22Rv1 (cell line): ENCODE data around the gene TENM4.

Experiments used
- H3K27ac ChIP-seq: fragments of 450-650 bp; 2 replicates; pipeline ENCODE4 v1.5.1; 2017
- ZFX ChIP-seq: fragments of 450-650 bp; IDR thresholded peaks from 2 replicates; pipeline ENCODE4 v1.6.1; 2017; ENCODE audit warnings: antibody characterized with exemption, borderline replicate concordance
- TF ChIP-seq, protein P1 (sequence below): fragments of 450-650 bp; IDR thresholded peaks from 2 replicates; pipeline ENCODE4 v1.5.1; 2017; ENCODE audit warnings: mild to moderate bottlenecking

Gene TENM4

GRCh38 chr11:78931891-78932290 is 508.9 kb downstream of the TENM4 start:
- H3K27ac ChIP-seq = no peak overlapping the region
- TF ChIP-seq, protein P1, sequence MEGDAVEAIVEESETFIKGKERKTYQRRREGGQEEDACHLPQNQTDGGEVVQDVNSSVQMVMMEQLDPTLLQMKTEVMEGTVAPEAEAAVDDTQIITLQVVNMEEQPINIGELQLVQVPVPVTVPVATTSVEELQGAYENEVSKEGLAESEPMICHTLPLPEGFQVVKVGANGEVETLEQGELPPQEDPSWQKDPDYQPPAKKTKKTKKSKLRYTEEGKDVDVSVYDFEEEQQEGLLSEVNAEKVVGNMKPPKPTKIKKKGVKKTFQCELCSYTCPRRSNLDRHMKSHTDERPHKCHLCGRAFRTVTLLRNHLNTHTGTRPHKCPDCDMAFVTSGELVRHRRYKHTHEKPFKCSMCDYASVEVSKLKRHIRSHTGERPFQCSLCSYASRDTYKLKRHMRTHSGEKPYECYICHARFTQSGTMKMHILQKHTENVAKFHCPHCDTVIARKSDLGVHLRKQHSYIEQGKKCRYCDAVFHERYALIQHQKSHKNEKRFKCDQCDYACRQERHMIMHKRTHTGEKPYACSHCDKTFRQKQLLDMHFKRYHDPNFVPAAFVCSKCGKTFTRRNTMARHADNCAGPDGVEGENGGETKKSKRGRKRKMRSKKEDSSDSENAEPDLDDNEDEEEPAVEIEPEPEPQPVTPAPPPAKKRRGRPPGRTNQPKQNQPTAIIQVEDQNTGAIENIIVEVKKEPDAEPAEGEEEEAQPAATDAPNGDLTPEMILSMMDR = no peak
- TF ChIP-seq ZFX = no peak

GRCh38 chr11:78930810-78931523 is 509.9 kb downstream of the TENM4 start:
- TF ChIP-seq, protein P1 = no peak
- no peak for TF ChIP-seq ZFX
- no peak overlapping the region for H3K27ac ChIP-seq

DNA sequence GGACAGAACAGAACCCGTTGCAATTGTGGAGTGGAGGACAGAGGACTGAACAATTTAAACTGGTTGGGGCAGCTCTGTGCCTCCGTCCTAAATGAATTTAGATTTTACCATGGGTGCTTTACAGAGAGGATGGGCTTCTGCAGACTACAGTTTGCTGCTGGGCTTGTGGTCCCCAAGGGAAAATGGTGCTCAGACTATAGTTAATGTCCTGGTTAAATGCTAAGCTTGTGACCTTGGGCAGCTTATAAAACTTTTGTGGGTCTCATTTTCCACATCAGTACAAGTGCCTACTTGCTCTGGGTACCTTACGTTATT is 511.0 kb downstream of the TENM4 start:
- no peak overlapping the region for H3K27ac ChIP-seq
- TF ChIP-seq, protein P1 = no peak
- TF ChIP-seq ZFX = no peak

- TF ChIP-seq, protein P1 = no peak
- no peak for TF ChIP-seq ZFX
- H3K27ac ChIP-seq = no peak overlapping the region
Observed at GRCh38 chr11:78929207-78929905, 511.5 kb downstream of the TENM4 start.

GRCh38 chr11:78927511-78927910 is 513.3 kb downstream of the TENM4 start:
- H3K27ac ChIP-seq = no peak overlapping the region
- TF ChIP-seq ZFX = no peak
- TF ChIP-seq, protein P1 = no peak

GRCh38 chr11:78926633-78927338 is 514.0 kb downstream of the TENM4 start:
- TF ChIP-seq, protein P1 = no peak
- TF ChIP-seq ZFX = no peak
- no peak overlapping the region for H3K27ac ChIP-seq

GRCh38 chr11:78925387-78925786 is 515.4 kb downstream of the TENM4 start:
- H3K27ac ChIP-seq = no peak overlapping the region
- TF ChIP-seq ZFX = no peak
- TF ChIP-seq, protein P1 = no peak
